Mammary epithelial cell (primary cell): ENCODE data around the gene MOSMO.

Experiments used
- EZH2 ChIP-seq: IDR thresholded peaks from 2 replicates; pipeline ENCODE4 v1.6.1; 2012; ENCODE audit warnings: low read length, inconsistent platforms, borderline replicate concordance
- TF ChIP-seq, protein P1 (sequence below), 2 donors: IDR thresholded peaks in 1 of 2; conservative IDR thresholded peaks in 1 of 2; 2 replicates each; pipeline ENCODE4 v1.5.1; 2011 to 2012; ENCODE audit warnings: inconsistent platforms in 2 of 2, low read length in 2 of 2, mild to moderate bottlenecking in 2 of 2, control low read depth in 1 of 2, low read depth in 1 of 2; ENCODE audit not compliant: insufficient read depth in 1 of 2; ENCODE audit errors: extremely low read depth in 1 of 2

DNA sequence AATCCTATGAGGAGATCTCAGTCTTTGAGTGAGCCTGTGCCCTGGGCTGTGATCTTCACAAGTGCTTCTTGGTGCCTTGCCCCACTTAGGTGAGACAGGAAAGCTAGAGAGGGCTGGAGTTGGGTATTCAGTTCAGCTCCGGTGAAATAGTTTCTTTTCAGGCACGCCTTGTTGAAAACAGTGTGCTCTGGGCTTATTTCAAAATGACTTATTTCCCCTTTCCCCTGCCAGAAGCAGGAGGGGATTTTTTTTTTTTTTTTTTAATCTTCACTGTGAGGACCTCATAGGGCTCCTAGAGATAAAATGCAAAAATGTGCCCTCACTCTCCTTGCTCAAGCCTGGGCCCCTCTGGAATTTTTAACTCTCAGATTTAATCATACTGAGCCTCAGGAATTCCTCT is 27.2 kb downstream of the MOSMO start:
- TF ChIP-seq, protein P1, sequence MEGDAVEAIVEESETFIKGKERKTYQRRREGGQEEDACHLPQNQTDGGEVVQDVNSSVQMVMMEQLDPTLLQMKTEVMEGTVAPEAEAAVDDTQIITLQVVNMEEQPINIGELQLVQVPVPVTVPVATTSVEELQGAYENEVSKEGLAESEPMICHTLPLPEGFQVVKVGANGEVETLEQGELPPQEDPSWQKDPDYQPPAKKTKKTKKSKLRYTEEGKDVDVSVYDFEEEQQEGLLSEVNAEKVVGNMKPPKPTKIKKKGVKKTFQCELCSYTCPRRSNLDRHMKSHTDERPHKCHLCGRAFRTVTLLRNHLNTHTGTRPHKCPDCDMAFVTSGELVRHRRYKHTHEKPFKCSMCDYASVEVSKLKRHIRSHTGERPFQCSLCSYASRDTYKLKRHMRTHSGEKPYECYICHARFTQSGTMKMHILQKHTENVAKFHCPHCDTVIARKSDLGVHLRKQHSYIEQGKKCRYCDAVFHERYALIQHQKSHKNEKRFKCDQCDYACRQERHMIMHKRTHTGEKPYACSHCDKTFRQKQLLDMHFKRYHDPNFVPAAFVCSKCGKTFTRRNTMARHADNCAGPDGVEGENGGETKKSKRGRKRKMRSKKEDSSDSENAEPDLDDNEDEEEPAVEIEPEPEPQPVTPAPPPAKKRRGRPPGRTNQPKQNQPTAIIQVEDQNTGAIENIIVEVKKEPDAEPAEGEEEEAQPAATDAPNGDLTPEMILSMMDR (conservative IDR thresholded peaks at IDR 0.05 in 1 of 2, IDR thresholded peaks at IDR 0.05 in 1 of 2; ENCODE audit: extremely low read depth in 1 of 2, insufficient read depth in 1 of 2, low read depth in 1 of 2, low read length in 2 of 2): no peak
- TF ChIP-seq EZH2: no peak
